GM18511 (cell line): ENCODE data around the gene FAM117B.

ENCODE experiments used
- ATAC-seq: cut with Tn5 transposase; IDR thresholded peaks from one replicate; pipeline ENCODE4 v1.9.1; 2021; ENCODE audit warnings: mild to moderate bottlenecking, moderate library complexity; ENCODE audit not compliant: unreplicated experiment

FAM117B gene

DNA sequence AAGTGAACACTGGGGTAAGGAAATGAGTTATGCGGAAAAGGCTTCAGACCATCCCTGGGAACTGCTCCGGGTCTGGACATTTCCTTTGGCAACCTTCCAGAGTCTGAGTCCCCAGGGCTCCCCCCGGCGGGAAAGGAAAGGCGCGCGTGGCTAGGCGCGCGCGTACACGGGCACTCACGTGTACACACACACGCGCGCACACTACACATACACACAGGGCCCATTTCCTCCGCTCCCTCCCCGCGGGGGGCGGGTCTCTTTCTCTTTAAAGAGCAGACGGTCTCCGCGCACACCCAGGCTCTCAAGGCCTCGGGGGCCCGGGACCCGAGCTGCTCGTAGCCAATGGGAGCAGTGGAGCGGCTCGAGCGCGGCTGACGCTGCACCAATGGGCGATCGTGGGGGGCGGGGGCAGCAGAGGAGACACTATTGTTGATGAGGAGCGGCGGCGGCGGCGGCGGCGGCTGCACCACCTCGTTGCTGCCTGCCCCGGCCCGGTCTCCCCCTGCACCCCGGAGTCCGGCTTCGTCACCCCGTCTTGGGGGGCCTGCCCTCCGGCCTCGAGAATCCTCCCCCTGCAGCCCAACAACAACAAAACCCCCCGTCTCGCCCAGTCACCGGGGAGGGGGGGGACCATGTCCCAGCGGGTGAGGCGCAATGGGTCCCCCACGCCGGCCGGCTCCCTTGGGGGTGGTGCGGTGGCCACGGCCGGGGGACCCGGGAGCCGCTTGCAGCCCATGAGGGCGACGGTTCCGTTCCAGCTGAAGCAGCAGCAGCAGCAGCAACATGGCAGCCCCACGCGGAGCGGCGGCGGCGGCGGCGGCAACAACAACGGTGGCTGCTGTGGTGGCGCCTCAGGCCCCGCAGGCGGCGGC lies at the start of gene FAM117B:
FAM117B (plus strand) TSS at position 414 of the 872 bp plus-strand sequence; CDS start at position 633, 219 bp downstream.
- peak; percentile 91 for ATAC-seq

- ATAC-seq: peak; percentile 93
These were observed 45.9 kb upstream of the FAM117B start for GRCh38 chr2:202588647-202589581.

DNA sequence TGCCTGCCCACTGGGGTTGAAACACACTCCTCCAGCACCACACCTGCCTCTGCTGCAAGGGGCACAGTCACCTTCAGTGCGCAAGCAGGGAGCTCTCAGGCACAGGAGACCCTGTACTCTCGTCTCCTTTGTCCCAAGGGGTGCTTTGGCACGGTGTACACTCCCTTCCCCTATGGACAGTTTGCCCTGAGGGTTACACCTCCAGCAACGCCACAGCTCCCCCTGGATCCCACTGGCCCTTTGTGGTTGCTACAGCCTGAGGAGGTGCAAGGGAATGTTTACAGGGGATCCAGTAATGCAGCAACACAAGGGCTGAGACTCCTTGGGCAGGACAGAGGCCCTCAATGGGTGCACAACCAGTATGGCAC lies 45.2 kb upstream of the FAM117B start:
- ATAC-seq: no peak

DNA sequence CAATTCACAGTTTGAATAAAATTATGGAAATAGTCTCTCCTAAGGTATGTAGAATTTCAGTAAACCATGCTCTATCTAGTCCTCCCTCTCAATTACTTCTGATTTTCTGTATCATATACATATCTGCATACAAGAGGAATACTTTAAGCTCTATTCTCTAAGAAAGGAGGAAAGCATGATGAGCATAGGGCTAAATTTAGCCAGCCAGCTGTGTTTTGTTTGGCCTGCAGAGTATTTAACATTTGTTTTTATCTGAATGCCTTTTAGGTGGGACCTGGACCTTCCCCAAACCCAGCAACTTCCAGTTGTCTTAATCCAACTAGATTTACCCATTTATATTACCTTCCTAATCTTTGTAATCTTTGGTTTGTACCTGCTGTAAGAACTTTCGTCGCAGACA lies 42.2 kb upstream of the FAM117B start:
- ATAC-seq: no peak

DNA sequence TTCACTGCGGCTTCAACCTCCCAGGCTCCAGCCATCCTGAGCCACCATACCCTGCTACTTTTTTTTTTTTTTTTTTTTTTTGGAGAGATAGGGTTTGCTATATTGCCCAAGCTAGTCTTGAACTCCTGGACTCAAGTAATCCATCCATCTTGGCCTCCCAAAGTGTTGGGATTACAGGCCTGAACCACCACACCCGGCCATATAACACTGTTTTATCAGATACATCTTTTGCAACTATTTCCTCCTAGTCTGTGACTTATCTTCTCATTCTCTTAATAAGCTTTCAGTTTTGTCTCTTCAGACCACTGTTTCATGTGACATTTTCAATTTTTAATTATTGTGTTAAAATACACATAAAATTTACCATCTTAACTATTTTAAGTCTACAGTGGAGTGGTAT lies 35.7 kb upstream of the FAM117B start:
- ATAC-seq: no peak

- no peak for ATAC-seq
These were observed 34.9 kb upstream of the FAM117B start for GRCh38 chr2:202599911-202600310.

DNA sequence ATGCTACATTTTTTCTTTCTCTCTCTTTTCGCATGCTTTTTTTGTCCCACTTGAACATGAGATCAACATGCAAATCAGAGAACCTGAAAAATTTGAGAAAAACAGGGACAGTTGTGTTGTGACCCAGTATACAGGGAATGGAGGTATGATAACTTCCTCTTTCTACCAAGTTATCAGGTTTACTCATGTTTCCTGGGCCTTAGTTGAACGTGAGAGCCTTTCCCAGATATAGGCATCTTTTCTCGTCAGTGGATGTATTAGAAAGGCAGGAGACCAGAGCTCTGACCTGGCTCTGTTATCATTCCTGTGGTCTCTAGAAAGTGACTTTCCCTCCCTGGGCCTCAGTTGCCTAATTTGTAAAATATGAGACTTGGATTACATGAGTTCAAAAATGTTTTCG lies 30.1 kb upstream of the FAM117B start:
- no peak for ATAC-seq

DNA sequence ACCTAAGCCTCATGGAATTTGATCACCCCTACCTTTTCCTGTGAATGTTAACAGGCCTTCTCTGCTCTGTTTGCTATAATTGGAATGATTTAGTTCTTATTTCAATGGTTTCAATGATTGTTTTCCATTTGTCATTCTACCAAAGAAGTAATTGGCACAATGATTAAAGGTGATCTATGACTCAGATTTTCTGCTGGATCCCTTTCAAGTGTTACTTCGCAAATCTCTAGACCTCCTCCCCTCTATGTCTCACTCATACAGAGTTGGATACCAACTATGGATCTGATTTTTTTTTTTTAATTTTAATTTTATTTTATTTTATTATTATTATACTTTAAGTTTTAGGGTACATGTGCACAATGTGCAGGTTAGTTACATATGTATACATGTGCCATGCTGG lies 29.6 kb upstream of the FAM117B start:
- ATAC-seq: no peak

- ATAC-seq: peak; percentile 33
These were observed 26.5 kb upstream of the FAM117B start for GRCh38 chr2:202608142-202608852.

GRCh38 chr2:202609381-202610145 lies 25.2 kb upstream of the FAM117B start:
- ATAC-seq: peak; percentile 94

GRCh38 chr2:202610380-202610779 lies 24.4 kb upstream of the FAM117B start:
- ATAC-seq: no peak

DNA sequence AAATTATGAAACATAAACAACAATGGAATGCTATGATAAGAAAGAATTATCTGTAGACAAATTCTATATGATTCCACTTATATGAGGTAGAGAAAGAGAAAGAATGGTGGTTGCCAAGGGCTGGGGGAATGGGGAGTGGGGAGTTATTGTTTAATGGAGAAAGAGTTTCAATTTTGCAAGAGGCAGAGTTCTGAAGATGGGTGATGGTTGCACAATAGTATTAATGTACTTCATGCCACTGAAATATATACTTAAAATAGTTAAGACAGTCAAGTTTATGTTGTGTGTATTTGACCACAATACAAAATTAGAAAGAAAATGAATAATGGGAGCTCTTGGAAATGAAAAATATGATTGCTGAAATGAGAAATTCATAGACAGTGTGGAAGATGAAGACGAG lies 22.6 kb upstream of the FAM117B start:
- ATAC-seq: no peak

DNA sequence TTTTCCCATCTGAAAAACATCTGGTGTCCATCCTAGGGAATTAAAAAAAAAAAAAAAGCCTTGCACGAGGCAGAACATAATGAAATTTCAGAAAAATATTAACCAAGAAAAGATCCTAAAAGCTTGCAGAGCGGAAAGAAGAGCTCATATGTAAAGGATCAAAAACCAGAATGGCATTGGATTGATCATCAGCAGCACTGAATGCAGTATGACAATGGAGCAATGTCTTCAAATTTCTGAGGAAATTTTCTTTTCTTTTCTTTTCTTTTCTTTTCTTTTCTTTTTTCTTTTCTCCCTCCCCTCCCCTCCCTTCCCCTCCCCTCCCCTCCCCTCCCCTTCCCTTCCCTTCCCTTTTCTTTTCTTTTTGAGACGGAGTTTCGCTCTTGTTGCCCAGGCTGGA lies 21.3 kb upstream of the FAM117B start:
- no peak for ATAC-seq

DNA sequence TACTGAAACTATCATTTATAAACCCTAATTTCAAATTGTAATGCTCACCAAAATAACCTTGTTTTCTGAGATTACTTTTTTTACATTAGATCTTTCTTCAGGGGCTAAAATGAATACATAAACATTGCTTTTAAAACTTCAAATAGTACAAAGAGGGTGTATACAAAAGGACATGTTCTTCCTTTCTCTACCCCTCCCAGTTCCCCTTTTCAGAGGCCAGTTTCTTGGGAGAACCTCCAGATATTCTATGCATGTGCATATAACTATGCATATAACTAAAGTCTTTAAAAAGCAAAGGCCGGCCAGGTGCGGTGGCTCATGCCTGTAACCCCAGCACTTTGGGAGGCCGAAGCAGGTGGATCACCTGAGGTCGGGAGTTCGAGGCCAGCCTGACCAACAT lies 10.6 kb upstream of the FAM117B start:
- no peak for ATAC-seq

- ATAC-seq: no peak
These were observed 7.7 kb upstream of the FAM117B start for GRCh38 chr2:202627042-202627441.

DNA sequence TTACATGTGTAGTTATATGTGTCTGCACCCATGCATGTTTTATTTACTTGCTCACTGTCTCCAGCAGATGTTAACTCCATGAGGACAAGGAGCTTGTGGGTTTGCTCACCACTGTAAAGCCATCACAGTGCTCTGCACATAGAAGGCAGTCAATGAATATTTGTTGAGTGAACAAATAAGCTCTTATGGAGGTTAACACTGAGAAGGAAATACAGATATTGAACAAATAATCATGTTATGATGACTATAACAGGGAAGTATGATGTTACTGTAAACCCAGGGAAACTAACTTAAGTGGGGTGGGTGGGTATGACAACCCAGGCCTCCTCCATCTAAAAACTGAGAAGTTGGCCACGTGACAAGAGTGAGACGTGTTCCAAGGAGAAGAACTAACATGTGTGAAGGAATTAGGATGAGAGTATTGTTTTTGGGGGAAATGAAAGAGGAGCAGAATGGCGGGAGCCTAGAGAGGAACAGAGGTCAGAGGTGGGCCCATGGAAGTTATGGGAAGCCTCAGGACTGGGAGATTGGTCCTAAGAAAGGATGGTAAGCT lies 6.0 kb upstream of the FAM117B start:
- no peak for ATAC-seq

GRCh38 chr2:202632682-202633290 lies 2.0 kb upstream of the FAM117B start:
- ATAC-seq: no peak

DNA sequence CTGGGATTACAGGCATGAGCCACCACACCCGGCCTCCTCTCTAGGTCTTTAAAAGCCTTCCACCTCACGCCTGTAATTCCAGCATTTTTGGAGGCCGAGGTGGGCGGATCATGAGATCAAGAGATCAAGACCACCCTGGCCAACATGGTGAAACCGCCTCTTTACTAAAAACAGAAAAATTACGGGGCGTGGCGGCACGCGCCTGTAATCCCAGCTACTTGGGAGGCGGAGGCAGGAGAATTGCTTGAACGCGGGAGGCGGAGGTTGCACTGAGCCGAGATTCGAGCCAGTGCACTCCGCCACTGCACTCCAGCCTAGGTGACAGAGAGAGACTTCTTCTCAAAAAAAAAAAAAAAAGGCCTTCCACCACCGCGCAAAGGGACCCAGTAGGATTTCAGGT lies 1.3 kb upstream of the FAM117B start:
- ATAC-seq: no peak

DNA sequence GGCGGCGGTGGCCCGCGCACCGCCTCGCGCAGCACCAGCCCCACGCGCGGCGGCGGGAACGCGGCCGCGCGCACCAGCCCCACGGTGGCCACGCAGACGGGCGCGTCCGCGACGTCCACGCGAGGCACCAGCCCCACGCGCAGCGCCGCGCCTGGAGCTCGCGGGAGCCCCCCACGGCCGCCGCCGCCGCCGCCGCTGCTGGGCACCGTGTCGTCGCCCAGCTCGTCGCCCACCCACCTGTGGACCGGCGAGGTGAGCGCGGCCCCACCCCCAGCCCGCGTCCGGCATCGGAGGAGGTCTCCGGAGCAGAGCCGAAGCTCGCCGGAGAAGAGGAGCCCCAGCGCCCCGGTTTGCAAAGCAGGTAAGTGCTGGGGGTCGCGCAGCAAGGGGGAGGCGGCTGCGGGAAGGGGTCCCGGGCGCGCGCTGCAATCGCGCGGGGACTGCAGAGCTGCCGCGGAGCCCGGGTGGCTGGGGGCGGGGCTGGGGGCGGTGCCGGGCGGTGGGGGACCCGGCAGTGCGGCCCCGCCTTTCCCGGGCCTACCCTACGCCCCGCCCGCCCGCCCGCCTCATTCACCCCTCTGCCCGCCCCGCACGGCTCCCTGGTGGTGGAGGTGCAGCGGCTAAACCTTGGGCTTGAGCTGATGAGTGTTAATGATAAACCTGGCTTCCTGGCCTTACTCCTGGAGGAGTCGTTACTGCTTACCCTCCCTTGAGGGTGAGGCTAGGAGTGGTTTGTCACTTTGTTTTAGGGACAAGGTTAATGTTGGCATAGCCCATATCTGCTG lies 851 bp downstream of the FAM117B start:
- ATAC-seq: peak; percentile 60
